GM23338 (cell line): Measurements from ENCODE around the gene HSP90AB1. TPM values are rescaled to one million over a fixed set of nuclear protein-coding genes. Genes with fewer than 3 reads are reported as not detected.

Experiments used
- ATAC-seq: fragments of 200-7000 bp; cut with Tn5 transposase; 3 replicates; pipeline ENCODE4 v1.9.1; 2020
- DNase-seq: peaks from one replicate; pipeline ENCODE4 v3.0.0-alpha.2; 2015; ENCODE audit warnings: low spot score
- H2AFZ ChIP-seq: fragments of 200-600 bp; sonication (generic); 2 replicates; pipeline ENCODE4 v1.8.0; 2016; ENCODE audit warnings: antibody characterized with exemption, mild to moderate bottlenecking, moderate library complexity
- H3F3A ChIP-seq: fragments of 200-600 bp; sonication (generic); replicated peaks from 2 replicates; pipeline ENCODE4 v1.8.0; 2017; ENCODE audit warnings: antibody characterized with exemption, mixed run types, low read depth
- H3K27ac ChIP-seq: fragments of 200-600 bp; sonication (generic); 2 replicates; pipeline ENCODE4 v1.6.1; 2016; ENCODE audit warnings: low read depth
- H3K27me3 ChIP-seq: fragments of 200-600 bp; sonication (generic); 2 replicates; pipeline ENCODE4 v1.8.0; 2016; ENCODE audit warnings: mild to moderate bottlenecking, mixed run types, moderate library complexity; ENCODE audit not compliant: insufficient read depth
- H3K36me3 ChIP-seq: fragments of 200-600 bp; sonication (generic); 2 replicates; pipeline ENCODE4 v1.8.0; 2016; ENCODE audit warnings: mild to moderate bottlenecking; ENCODE audit not compliant: insufficient read depth
- H3K4me1 ChIP-seq: fragments of 200-600 bp; sonication (generic); 2 replicates; pipeline ENCODE4 v1.8.0; 2016; ENCODE audit warnings: mild to moderate bottlenecking, moderate library complexity; ENCODE audit not compliant: insufficient read depth
- H3K4me2 ChIP-seq: fragments of 200-600 bp; sonication (generic); 2 replicates; pipeline ENCODE4 v1.7.1; 2017; ENCODE audit warnings: mixed run types
- H3K4me3 ChIP-seq: fragments of 200-600 bp; sonication (generic); 2 replicates; pipeline ENCODE4 v1.6.1; 2016; ENCODE audit warnings: mixed run types
- H3K79me2 ChIP-seq: fragments of 200-600 bp; sonication (generic); replicated peaks from 2 replicates; pipeline ENCODE4 v1.8.0; 2017; ENCODE audit warnings: mild to moderate bottlenecking; ENCODE audit not compliant: insufficient read depth
- H3K9me2 ChIP-seq: fragments of 200-600 bp; sonication (generic); 2 replicates; pipeline ENCODE4 v1.8.0; 2017; ENCODE audit not compliant: insufficient read depth
- H4K20me1 ChIP-seq: fragments of 200-600 bp; sonication (generic); replicated peaks from 2 replicates; pipeline ENCODE4 v1.8.0; 2017; ENCODE audit warnings: mild to moderate bottlenecking; ENCODE audit not compliant: insufficient read depth
- H3K27ac Mint-ChIP-seq: 2 replicates; pipeline ENCODE4 v1.8.0; 2020; ENCODE audit warnings: inconsistent platforms, mild to moderate bottlenecking, moderate library complexity, mixed read lengths
- H3K27me3 Mint-ChIP-seq: 3 replicates; pipeline ENCODE4 v1.8.0; 2022; ENCODE audit warnings: low read depth, mild to moderate bottlenecking, moderate library complexity, mixed read lengths, inconsistent platforms; ENCODE audit not compliant: insufficient read depth, poor library complexity
- H3K36me3 Mint-ChIP-seq: 3 replicates; pipeline ENCODE4 v1.8.0; 2021; ENCODE audit warnings: low read depth, mild to moderate bottlenecking, inconsistent platforms, moderate library complexity, mixed read lengths
- H3K4me1 Mint-ChIP-seq: 3 replicates; pipeline ENCODE4 v1.8.0; 2020; ENCODE audit warnings: mild to moderate bottlenecking, inconsistent platforms, mixed read lengths
- H3K4me3 Mint-ChIP-seq: 3 replicates; pipeline ENCODE4 v1.8.0; 2021; ENCODE audit warnings: moderate library complexity, mild to moderate bottlenecking, inconsistent platforms, mixed read lengths
- H3K9me3 Mint-ChIP-seq: 3 replicates; pipeline ENCODE4 v1.8.0; 2020; ENCODE audit warnings: moderate library complexity, mild to moderate bottlenecking, inconsistent platforms, mixed read lengths
- JUNB ChIP-seq: IDR thresholded peaks from one replicate; pipeline ENCODE4 v1.6.1; 2016; ENCODE audit warnings: antibody characterized with exemption; ENCODE audit not compliant: unreplicated experiment
- NANOG ChIP-seq: IDR thresholded peaks from 2 replicates; pipeline ENCODE4 v1.6.1; 2016; ENCODE audit warnings: antibody characterized with exemption, borderline replicate concordance
- POLR2AphosphoS5 ChIP-seq: IDR thresholded peaks from 2 replicates; pipeline ENCODE4 v1.6.1; 2016; ENCODE audit warnings: antibody characterized with exemption, low read depth
- STAT1 ChIP-seq: IDR thresholded peaks from one replicate; pipeline ENCODE4 v1.6.1; 2016; ENCODE audit warnings: antibody characterized with exemption; ENCODE audit not compliant: unreplicated experiment
- ZNF114 ChIP-seq: fragments of 250-450 bp; sonication (Bioruptor Pico); IDR thresholded peaks from 2 replicates; pipeline ENCODE4 v1.5.0; 2020; ENCODE audit warnings: mild to moderate bottlenecking, moderate library complexity
- polyA plus RNA-seq: library from polyadenylated mRNA; unstranded; fragments of >200 nt; fragmentation: Nextera tagmentation; extraction: Ambion mirVana; gene quantifications from 2 replicates; pipeline ENCODE4 v1.2.1, GENCODE V29; 2016
- total RNA-seq: library from RNA; depleted of rRNA; stranded (reverse); fragments of >200 nt; shearing (Covaris generic); gene quantifications from 2 replicates; pipeline ENCODE4 v1.2.3, GENCODE V29; 2014
- TF ChIP-seq, protein P1 (sequence below): fragments of 250-450 bp; sonication (Bioruptor Pico); IDR thresholded peaks from 2 replicates; pipeline ENCODE4 v1.5.0; 2020; ENCODE audit warnings: mild to moderate bottlenecking, moderate library complexity
- TF ChIP-seq, protein P2 (sequence below): IDR thresholded peaks from one replicate; pipeline ENCODE4 v1.6.1; 2018; ENCODE audit warnings: antibody characterized with exemption; ENCODE audit not compliant: unreplicated experiment

Gene HSP90AB1
- total and polyA plus RNA-seq, 2 experiments from 2014 or later: 1,425 to 2,361 TPM

DNA sequence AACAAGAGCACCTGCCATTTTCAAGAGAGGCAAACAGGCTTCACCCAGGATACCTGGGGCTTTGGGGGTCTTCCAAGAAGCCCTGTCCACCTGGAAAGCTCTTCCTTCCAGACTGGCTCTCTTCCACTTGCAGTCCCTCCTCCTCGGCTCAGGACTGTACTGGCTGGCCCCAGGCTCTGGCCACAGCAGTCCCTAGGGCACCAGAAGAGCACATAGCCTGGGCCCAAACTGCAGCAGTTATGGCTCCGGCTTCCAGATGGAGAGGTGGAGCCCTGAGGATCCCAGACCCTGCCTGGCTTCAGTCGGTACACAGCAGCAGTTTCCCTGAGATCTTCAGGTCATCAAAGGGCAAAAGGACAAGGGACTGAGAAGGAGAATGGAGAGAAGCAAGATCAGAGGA is 12.0 kb downstream of the HSP90AB1 start (continued):
- TF ChIP-seq, protein P1, sequence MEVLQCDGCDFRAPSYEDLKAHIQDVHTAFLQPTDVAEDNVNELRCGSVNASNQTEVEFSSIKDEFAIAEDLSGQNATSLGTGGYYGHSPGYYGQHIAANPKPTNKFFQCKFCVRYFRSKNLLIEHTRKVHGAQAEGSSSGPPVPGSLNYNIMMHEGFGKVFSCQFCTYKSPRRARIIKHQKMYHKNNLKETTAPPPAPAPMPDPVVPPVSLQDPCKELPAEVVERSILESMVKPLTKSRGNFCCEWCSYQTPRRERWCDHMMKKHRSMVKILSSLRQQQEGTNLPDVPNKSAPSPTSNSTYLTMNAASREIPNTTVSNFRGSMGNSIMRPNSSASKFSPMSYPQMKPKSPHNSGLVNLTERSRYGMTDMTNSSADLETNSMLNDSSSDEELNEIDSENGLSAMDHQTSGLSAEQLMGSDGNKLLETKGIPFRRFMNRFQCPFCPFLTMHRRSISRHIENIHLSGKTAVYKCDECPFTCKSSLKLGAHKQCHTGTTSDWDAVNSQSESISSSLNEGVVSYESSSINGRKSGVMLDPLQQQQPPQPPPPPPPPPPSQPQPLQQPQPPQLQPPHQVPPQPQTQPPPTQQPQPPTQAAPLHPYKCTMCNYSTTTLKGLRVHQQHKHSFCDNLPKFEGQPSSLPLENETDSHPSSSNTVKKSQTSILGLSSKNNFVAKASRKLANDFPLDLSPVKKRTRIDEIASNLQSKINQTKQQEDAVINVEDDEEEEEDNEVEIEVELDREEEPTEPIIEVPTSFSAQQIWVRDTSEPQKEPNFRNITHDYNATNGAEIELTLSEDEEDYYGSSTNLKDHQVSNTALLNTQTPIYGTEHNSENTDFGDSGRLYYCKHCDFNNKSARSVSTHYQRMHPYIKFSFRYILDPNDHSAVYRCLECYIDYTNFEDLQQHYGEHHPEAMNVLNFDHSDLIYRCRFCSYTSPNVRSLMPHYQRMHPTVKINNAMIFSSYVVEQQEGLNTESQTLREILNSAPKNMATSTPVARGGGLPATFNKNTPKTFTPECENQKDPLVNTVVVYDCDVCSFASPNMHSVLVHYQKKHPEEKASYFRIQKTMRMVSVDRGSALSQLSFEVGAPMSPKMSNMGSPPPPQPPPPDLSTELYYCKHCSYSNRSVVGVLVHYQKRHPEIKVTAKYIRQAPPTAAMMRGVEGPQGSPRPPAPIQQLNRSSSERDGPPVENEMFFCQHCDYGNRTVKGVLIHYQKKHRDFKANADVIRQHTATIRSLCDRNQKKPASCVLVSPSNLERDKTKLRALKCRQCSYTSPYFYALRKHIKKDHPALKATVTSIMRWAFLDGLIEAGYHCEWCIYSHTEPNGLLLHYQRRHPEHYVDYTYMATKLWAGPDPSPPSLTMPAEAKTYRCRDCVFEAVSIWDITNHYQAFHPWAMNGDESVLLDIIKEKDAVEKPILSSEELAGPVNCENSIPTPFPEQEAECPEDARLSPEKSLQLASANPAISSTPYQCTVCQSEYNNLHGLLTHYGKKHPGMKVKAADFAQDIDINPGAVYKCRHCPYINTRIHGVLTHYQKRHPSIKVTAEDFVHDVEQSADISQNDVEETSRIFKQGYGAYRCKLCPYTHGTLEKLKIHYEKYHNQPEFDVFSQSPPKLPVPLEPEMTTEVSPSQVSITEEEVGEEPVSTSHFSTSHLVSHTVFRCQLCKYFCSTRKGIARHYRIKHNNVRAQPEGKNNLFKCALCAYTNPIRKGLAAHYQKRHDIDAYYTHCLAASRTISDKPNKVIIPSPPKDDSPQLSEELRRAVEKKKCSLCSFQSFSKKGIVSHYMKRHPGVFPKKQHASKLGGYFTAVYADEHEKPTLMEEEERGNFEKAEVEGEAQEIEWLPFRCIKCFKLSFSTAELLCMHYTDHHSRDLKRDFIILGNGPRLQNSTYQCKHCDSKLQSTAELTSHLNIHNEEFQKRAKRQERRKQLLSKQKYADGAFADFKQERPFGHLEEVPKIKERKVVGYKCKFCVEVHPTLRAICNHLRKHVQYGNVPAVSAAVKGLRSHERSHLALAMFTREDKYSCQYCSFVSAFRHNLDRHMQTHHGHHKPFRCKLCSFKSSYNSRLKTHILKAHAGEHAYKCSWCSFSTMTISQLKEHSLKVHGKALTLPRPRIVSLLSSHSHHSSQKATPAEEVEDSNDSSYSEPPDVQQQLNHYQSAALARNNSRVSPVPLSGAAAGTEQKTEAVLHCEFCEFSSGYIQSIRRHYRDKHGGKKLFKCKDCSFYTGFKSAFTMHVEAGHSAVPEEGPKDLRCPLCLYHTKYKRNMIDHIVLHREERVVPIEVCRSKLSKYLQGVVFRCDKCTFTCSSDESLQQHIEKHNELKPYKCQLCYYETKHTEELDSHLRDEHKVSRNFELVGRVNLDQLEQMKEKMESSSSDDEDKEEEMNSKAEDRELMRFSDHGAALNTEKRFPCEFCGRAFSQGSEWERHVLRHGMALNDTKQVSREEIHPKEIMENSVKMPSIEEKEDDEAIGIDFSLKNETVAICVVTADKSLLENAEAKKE: no peak
- TF ChIP-seq NANOG (no peak), JUNB (no peak), STAT1 (no peak)

DNA sequence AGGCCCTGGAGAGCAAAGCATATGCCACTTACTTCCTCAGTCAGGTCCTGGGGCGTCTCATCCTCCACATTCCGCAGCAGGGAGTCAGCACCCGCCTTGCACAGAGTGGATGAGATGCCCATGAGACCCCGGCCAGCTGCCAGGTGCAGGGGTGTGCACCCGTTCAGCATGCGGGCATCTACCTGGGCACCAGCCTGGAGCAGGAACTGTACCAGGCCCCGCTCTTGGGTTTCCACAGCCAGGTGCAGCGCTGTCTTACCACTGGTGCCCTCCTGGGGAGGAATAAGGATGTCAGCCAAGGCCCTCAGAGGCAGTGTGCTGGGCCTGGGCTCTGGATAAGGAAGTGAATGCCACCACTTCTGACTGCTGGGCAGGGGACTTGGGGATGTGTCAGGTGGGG is 13.1 kb downstream of the HSP90AB1 start:
- Histone ChIP-seq H3K79me2 (peaks cover 16% of the 10 kb centered on the region; the same call in 1 of the 2 replicates), H3K27me3 (peaks cover 5% of the 10 kb centered on the region; the same call in 1 of the 2 replicates), H2AFZ (no peak overlapping the region), H3K36me3 (no peaks in the 10 kb centered on the region), H3K9me2 (no peaks in the 10 kb centered on the region), H3K4me3 (no peak overlapping the region), H3K27ac (no peak overlapping the region), H3K4me1 (peaks cover 17% of the 10 kb centered on the region), H3F3A (peaks cover 19% of the 10 kb centered on the region), H3K4me2 (no peak overlapping the region), H4K20me1 (peaks cover 6% of the 10 kb centered on the region; the same call in 1 of the 2 replicates)
- Mint-ChIP-seq H3K4me1 (peaks cover 53% of the 10 kb centered on the region), H3K27ac (no peak overlapping the region), H3K27me3 (peaks cover 40% of the 10 kb centered on the region), H3K9me3 (peaks cover 7% of the 10 kb centered on the region), H3K36me3 (peaks cover 33% of the 10 kb centered on the region), H3K4me3 (no peak overlapping the region)
- ATAC-seq (no peak), DNase-seq (no peak)
- TF ChIP-seq POLR2AphosphoS5: no peak
- TF ChIP-seq, protein P1: no peak
- TF ChIP-seq ZNF114 (CRISPR knock-in tag): no peak
- TF ChIP-seq, protein P2, sequence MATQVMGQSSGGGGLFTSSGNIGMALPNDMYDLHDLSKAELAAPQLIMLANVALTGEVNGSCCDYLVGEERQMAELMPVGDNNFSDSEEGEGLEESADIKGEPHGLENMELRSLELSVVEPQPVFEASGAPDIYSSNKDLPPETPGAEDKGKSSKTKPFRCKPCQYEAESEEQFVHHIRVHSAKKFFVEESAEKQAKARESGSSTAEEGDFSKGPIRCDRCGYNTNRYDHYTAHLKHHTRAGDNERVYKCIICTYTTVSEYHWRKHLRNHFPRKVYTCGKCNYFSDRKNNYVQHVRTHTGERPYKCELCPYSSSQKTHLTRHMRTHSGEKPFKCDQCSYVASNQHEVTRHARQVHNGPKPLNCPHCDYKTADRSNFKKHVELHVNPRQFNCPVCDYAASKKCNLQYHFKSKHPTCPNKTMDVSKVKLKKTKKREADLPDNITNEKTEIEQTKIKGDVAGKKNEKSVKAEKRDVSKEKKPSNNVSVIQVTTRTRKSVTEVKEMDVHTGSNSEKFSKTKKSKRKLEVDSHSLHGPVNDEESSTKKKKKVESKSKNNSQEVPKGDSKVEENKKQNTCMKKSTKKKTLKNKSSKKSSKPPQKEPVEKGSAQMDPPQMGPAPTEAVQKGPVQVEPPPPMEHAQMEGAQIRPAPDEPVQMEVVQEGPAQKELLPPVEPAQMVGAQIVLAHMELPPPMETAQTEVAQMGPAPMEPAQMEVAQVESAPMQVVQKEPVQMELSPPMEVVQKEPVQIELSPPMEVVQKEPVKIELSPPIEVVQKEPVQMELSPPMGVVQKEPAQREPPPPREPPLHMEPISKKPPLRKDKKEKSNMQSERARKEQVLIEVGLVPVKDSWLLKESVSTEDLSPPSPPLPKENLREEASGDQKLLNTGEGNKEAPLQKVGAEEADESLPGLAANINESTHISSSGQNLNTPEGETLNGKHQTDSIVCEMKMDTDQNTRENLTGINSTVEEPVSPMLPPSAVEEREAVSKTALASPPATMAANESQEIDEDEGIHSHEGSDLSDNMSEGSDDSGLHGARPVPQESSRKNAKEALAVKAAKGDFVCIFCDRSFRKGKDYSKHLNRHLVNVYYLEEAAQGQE: no peak
- TF ChIP-seq NANOG: no peak
